Esophagus squamous epithelium (tissue), 5 donors: ENCODE measurements around the gene WWOX. TPM values are rescaled to one million over a fixed set of nuclear protein-coding genes. Genes with fewer than 3 reads are reported as not detected.

ENCODE experiments used
- DNase-seq: peaks from one replicate; lab custom pipeline; 2025; lab: John Stamatoyannopoulos, UW
- H3K27ac ChIP-seq, 4 donors: fragments of 200-600 bp; sonication (generic); one replicate each; pipeline ENCODE4 v1.5.1; 2016 to 2019; ENCODE audit warnings: mild to moderate bottlenecking in 1 of 4
- H3K27me3 ChIP-seq, 4 donors: fragments of 200-600 bp; sonication (generic); 1 replicate in 3 of 4; 2 replicates in 1 of 4; pipeline versions ENCODE4 v1.5.1 to v1.6.0; 2017 to 2021; ENCODE audit warnings: antibody characterized with exemption in 1 of 4
- H3K36me3 ChIP-seq, 3 donors: fragments of 200-600 bp; sonication (generic); one replicate each; pipeline ENCODE4 v1.5.1; 2016 to 2019
- H3K4me1 ChIP-seq, 3 donors: fragments of 200-600 bp; sonication (generic); one replicate each; pipeline ENCODE4 v1.5.1; 2017 to 2019
- H3K4me3 ChIP-seq, 4 donors: fragments of 200-600 bp; sonication (generic); 1 replicate in 3 of 4; 2 replicates in 1 of 4; pipeline ENCODE4 v1.5.1; 2016 to 2019; ENCODE audit warnings: mild to moderate bottlenecking in 2 of 4, moderate library complexity in 1 of 4
- H3K9me3 ChIP-seq, 3 donors: fragments of 200-600 bp; sonication (generic); one replicate each; pipeline ENCODE4 v1.5.1; 2016 to 2019
- POLR2A ChIP-seq, 4 donors: fragments of 450-650 bp; IDR thresholded peaks; one replicate each; pipeline ENCODE4 v1.6.1; 2017; ENCODE audit warnings: antibody characterized with exemption in 4 of 4, mild to moderate bottlenecking in 4 of 4, moderate library complexity in 3 of 4
- WGBS, 2 donors: methylation state at CpG; one replicate each; pipeline ENCODE4 v1.1.5; 2018; 5-methylcytosine and 5-hydroxymethylcytosine counted together
- intact Hi-C: fragments of 100-400 bp; cut with DNase I; formaldehyde crosslinking; loops from one replicate; pipeline ENCODE4 v1.15.0; 2022
- total RNA-seq, 4 donors: library from RNA; depleted of rRNA; stranded (reverse); fragments of >200 nt; gene quantifications; one replicate each; pipeline ENCODE4 v1.1.0, GENCODE V29; 2016
- TF ChIP-seq, protein P1 (sequence below), 6 experiments: fragments of 450-650 bp in 4 of 6; fragments of 200-600 bp in 2 of 6; sonication (generic) in 2 of 6; IDR thresholded peaks; one replicate each; pipeline ENCODE4 v1.5.1; 2016 to 2019; ENCODE audit warnings: antibody characterized with exemption in 6 of 6, mild to moderate bottlenecking in 4 of 6, moderate library complexity in 4 of 6
- donor health status: DM: yes; HTN: yes; CAD: no.

WWOX gene
- total RNA-seq, 4 donors from 2014 or later = 20.9 to 31.1 (median 27.5) TPM

DNA sequence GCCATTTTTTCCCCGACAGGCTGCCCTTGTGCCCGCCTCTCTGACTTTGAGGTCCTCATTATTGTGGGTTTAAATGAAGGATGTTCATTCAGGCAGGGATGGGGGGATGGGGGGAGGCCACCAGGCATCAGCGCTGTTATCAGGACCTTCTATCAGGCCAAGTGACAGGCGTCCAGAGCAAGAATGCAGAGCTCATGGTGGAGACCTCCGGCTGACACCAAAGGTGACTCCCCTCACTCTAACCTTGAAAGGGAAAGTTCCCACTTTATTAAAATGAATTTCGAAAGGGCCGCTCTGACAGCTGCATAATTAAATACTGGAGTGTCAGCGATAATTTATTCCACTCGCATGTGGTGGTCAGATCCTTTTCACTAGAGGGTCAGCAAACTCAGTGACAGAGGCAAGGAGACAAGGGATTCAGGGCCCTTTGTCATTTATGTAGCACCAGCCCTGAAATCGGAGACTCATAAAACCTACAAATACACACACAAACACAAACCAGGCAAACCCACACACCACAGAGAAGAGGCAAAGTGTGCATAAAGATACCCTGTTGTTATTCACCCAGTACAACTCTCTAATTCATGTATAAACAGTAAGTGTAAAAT lies 1065.0 kb downstream of the WWOX start:
- TF ChIP-seq, protein P1, sequence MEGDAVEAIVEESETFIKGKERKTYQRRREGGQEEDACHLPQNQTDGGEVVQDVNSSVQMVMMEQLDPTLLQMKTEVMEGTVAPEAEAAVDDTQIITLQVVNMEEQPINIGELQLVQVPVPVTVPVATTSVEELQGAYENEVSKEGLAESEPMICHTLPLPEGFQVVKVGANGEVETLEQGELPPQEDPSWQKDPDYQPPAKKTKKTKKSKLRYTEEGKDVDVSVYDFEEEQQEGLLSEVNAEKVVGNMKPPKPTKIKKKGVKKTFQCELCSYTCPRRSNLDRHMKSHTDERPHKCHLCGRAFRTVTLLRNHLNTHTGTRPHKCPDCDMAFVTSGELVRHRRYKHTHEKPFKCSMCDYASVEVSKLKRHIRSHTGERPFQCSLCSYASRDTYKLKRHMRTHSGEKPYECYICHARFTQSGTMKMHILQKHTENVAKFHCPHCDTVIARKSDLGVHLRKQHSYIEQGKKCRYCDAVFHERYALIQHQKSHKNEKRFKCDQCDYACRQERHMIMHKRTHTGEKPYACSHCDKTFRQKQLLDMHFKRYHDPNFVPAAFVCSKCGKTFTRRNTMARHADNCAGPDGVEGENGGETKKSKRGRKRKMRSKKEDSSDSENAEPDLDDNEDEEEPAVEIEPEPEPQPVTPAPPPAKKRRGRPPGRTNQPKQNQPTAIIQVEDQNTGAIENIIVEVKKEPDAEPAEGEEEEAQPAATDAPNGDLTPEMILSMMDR (IDR thresholded peaks at IDR 0.05) = no peak
- TF ChIP-seq POLR2A (IDR thresholded peaks at IDR 0.05) = no peak
- Histone ChIP-seq H3K27me3 (no peaks in the 10 kb centered on the region), H3K9me3 (peaks cover 0 to 7% (median 0%) of the 10 kb centered on the region in 3 donors), H3K36me3 (no peaks in the 10 kb centered on the region), H3K4me1 (peaks cover 0 to 22% (median 9%) of the 10 kb centered on the region in 3 donors), H3K4me3 (no peak overlapping the region), H3K27ac (no peak overlapping the region)
- DNase-seq = no peak
- WGBS, 2 donors = 89 to 91% methylated on average over 8 to 9 of the region's 10 CpGs
- intact Hi-C loops = no loop called here

DNA sequence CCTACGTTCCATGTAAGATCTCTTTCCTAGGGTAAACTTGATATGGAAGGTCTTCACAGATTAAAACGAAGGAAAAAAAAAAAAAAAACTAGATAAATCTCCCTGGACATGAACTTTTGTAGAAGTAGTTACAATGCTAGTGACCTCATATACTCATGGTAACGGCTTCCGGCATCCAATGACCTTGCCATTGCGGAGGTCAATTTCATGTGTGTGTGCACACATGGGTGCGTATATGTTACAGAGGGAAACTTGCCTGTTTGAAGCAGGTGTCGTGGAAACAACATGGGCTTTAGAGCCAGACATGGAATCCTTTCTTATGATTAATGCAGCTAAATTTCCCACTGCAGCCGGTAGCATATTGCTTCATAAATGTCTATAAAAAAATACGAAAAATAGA lies 1065.6 kb downstream of the WWOX start:
- TF ChIP-seq, protein P1 (IDR thresholded peaks at IDR 0.05) = no peak
- no peak for TF ChIP-seq POLR2A (IDR thresholded peaks at IDR 0.05)
- H3K36me3 ChIP-seq = no peaks in the 10 kb centered on the region
- 82 to 86% methylated on average over 9 of the region's 9 CpGs for WGBS, 2 donors
- DNase-seq = no peak
- H3K27me3 ChIP-seq = no peaks in the 10 kb centered on the region
- H3K27ac ChIP-seq = peak overlapping the region in 1 of 4 donors; percentile 11
- H3K9me3 ChIP-seq = peaks cover 0 to 7% (median 0%) of the 10 kb centered on the region in 3 donors
- no peak overlapping the region for H3K4me3 ChIP-seq
- H3K4me1 ChIP-seq = peaks cover 0 to 19% (median 9%) of the 10 kb centered on the region in 3 donors
- intact Hi-C loops = no loop called here

DNA sequence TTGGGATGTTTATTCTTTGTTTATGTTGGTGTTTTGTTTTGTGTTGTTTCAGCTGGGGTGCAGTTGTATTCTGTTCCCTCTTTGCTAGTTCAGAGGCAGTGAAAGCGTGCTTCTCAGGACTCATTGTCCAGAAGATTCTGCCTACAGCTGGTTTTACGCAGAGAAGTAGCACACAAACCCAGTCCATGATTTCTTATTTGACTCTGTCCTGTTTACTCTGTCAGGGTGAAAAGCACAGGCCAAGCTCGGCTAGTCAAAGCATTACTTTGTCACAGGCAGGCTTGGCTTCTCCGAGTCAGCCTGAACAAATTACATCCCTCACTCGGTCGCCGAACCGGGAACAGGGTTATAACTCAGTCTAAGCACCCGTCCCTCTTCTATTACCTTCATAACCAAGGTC lies 1066.1 kb downstream of the WWOX start:
- no peaks in the 10 kb centered on the region for H3K36me3 ChIP-seq
- WGBS, 2 donors = 76 to 90% methylated on average over 9 of the region's 9 CpGs
- no peak overlapping the region for H3K4me3 ChIP-seq
- TF ChIP-seq POLR2A (IDR thresholded peaks at IDR 0.05) = no peak
- TF ChIP-seq, protein P1 (IDR thresholded peaks at IDR 0.05) = no peak
- intact Hi-C loops = no loop called here
- peaks cover 0 to 7% (median 0%) of the 10 kb centered on the region in 3 donors for H3K9me3 ChIP-seq
- H3K27me3 ChIP-seq = no peaks in the 10 kb centered on the region
- no peak for DNase-seq
- H3K27ac ChIP-seq = peak overlapping the region in 2 of 4 donors; percentile 11 to 15
- peaks cover 0 to 17% (median 9%) of the 10 kb centered on the region in 3 donors for H3K4me1 ChIP-seq

DNA sequence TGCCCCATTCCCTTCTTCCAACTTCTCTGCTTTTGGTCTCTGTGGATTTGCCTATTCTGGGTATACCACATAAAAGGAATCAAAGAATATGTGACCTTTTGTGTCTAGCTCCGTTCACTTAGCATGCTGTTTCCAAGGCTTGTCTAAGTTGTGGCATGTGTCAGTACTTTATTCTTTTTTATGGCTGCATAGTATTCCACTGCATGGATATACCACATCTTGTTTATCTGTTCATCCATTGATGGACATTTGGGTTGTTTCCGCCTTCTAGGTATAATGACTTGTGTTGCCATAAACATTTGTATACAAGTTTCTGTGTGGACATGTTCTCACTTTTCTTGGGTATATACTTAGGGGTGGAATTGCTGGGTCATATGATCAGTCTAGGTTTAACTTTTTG lies 1068.4 kb downstream of the WWOX start:
- H3K27ac ChIP-seq = no peak overlapping the region
- intact Hi-C loops = no loop called here
- no peaks in the 10 kb centered on the region for H3K27me3 ChIP-seq
- no peak overlapping the region for H3K4me3 ChIP-seq
- no peaks in the 10 kb centered on the region for H3K36me3 ChIP-seq
- 87 to 91% methylated on average over 2 of the region's 2 CpGs for WGBS, 2 donors
- peaks cover 0 to 7% (median 0%) of the 10 kb centered on the region in 3 donors for H3K9me3 ChIP-seq
- H3K4me1 ChIP-seq = peaks cover 0 to 17% (median 12%) of the 10 kb centered on the region in 3 donors
- TF ChIP-seq, protein P1 (IDR thresholded peaks at IDR 0.05) = no peak
- TF ChIP-seq POLR2A (IDR thresholded peaks at IDR 0.05) = no peak
- DNase-seq = no peak

DNA sequence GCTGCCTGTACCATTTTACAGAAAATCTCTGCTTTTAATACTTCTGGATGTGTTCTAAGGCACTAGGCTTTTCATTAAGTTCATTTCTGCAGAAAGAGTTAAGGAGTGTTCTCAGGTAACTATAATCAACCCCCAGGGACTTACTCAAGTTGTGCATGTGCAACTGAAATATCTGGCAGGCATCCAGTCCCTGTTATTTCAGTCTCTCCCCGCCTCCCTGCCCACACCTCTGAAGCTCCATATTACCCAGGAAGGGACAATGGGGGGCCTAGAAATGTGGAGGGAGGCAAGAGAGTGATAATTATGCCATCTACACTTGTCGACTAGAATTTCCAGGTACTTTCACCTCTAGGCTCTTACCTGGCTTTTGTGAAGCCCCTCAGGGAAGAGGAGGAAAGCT lies 1068.9 kb downstream of the WWOX start:
- intact Hi-C loops = no loop called here
- no peaks in the 10 kb centered on the region for H3K36me3 ChIP-seq
- 54 to 67% methylated on average over 1 to 2 of the region's 2 CpGs for WGBS, 2 donors
- H3K27me3 ChIP-seq = no peaks in the 10 kb centered on the region
- peaks cover 0 to 7% (median 0%) of the 10 kb centered on the region in 3 donors for H3K9me3 ChIP-seq
- peaks cover 0 to 17% (median 12%) of the 10 kb centered on the region in 3 donors for H3K4me1 ChIP-seq
- no peak overlapping the region for H3K4me3 ChIP-seq
- TF ChIP-seq POLR2A (IDR thresholded peaks at IDR 0.05) = no peak
- TF ChIP-seq, protein P1 (IDR thresholded peaks at IDR 0.05) = no peak
- H3K27ac ChIP-seq = no peak overlapping the region
- no peak for DNase-seq
